H9 (cell line): ENCODE results near the gene LYSMD4. TPM values are rescaled to one million over a fixed set of nuclear protein-coding genes. Genes with fewer than 3 reads are reported as not detected.

Experiments
- DNase-seq: peaks from one replicate; pipeline ENCODE4 v3.0.0-alpha.2; 2017
- H2AFZ ChIP-seq: one replicate; pipeline ENCODE4 v1.6.1; 2013; ENCODE audit warnings: mild to moderate bottlenecking, low read length, control low read depth, moderate library complexity
- H2AK5ac ChIP-seq: 2 replicates; pipeline ENCODE4 v1.6.1; 2013; ENCODE audit warnings: low read length, control low read depth, mixed read lengths; ENCODE audit not compliant: insufficient read length
- H2BK120ac ChIP-seq: one replicate; pipeline ENCODE4 v1.6.1; 2013; ENCODE audit warnings: low read depth, mild to moderate bottlenecking, low read length, control low read depth, inconsistent platforms; ENCODE audit not compliant: poor library complexity, severe bottlenecking
- H2BK12ac ChIP-seq: 2 replicates; pipeline ENCODE4 v1.6.1; 2013; ENCODE audit warnings: low read length, control low read depth, mixed read lengths, low read depth; ENCODE audit not compliant: insufficient read length
- H2BK15ac ChIP-seq: 2 replicates; pipeline ENCODE4 v1.6.1; 2013; ENCODE audit warnings: low read depth, low read length, control low read depth
- H2BK20ac ChIP-seq: one replicate; pipeline ENCODE4 v1.6.1; 2013; ENCODE audit warnings: low read depth, mild to moderate bottlenecking, low read length, control low read depth, inconsistent platforms; ENCODE audit not compliant: poor library complexity, severe bottlenecking
- H2BK5ac ChIP-seq: 2 replicates; pipeline ENCODE4 v1.6.1; 2013; ENCODE audit warnings: low read length, control low read depth, mixed read lengths; ENCODE audit not compliant: insufficient read length
- H3K14ac ChIP-seq: 2 replicates; pipeline ENCODE4 v1.6.1; 2013; ENCODE audit warnings: low read length, control low read depth; ENCODE audit not compliant: insufficient read depth
- H3K18ac ChIP-seq: 2 replicates; pipeline ENCODE4 v1.6.1; 2013; ENCODE audit warnings: low read depth, mild to moderate bottlenecking, mixed read lengths, low read length, control low read depth; ENCODE audit not compliant: insufficient read length
- H3K23ac ChIP-seq: 2 replicates; pipeline ENCODE4 v1.6.1; 2013; ENCODE audit warnings: low read length, control low read depth, mixed read lengths, low read depth; ENCODE audit not compliant: insufficient read length
- H3K23me2 ChIP-seq: 2 replicates; pipeline ENCODE4 v1.6.1; 2013; ENCODE audit warnings: low read depth, mild to moderate bottlenecking, mixed read lengths, low read length, control low read depth; ENCODE audit not compliant: insufficient read length, poor library complexity, severe bottlenecking
- H3K27ac ChIP-seq: 2 replicates; pipeline ENCODE4 v1.5.1; 2013; ENCODE audit warnings: low read length, control low read depth, mixed read lengths, low read depth; ENCODE audit not compliant: insufficient read length
- H3K27me3 ChIP-seq: 2 replicates; pipeline ENCODE4 v1.6.1; 2013; ENCODE audit warnings: low read length, control low read depth, inconsistent platforms; ENCODE audit not compliant: insufficient read depth
- H3K4ac ChIP-seq: 2 replicates; pipeline ENCODE4 v1.6.1; 2013; ENCODE audit warnings: low read depth, mild to moderate bottlenecking, control low read depth, inconsistent platforms, low read length, moderate library complexity
- H3K4me1 ChIP-seq: 2 replicates; pipeline ENCODE4 v1.6.1; 2013; ENCODE audit warnings: low read length, control low read depth, inconsistent platforms; ENCODE audit not compliant: insufficient read depth
- H3K4me2 ChIP-seq: 2 replicates; pipeline ENCODE4 v1.6.1; 2013; ENCODE audit warnings: low read length, control low read depth, mixed read lengths; ENCODE audit not compliant: insufficient read length, insufficient read depth
- H3K56ac ChIP-seq: 2 replicates; pipeline ENCODE4 v1.6.1; 2013; ENCODE audit warnings: low read depth, mild to moderate bottlenecking, mixed read lengths, low read length, control low read depth; ENCODE audit not compliant: insufficient read length
- H3K79me1 ChIP-seq: 2 replicates; pipeline ENCODE4 v1.6.1; 2013; ENCODE audit warnings: low read depth, mild to moderate bottlenecking, moderate library complexity, low read length, control low read depth, inconsistent platforms; ENCODE audit not compliant: insufficient read depth, poor library complexity, severe bottlenecking
- H3K79me2 ChIP-seq: 2 replicates; pipeline ENCODE4 v1.6.1; 2013; ENCODE audit warnings: low read length, control low read depth, inconsistent platforms; ENCODE audit not compliant: insufficient read depth
- H3K9ac ChIP-seq: 2 replicates; pipeline ENCODE4 v1.6.1; 2013; ENCODE audit warnings: low read length, control low read depth, mixed read lengths; ENCODE audit not compliant: insufficient read length; ENCODE audit errors: extremely low read depth
- H3K9me3 ChIP-seq: one replicate; pipeline ENCODE4 v1.6.1; 2013; ENCODE audit warnings: low read depth, low read length, inconsistent platforms; ENCODE audit not compliant: control insufficient read depth
- H3T11ph ChIP-seq: one replicate; pipeline ENCODE4 v1.6.1; 2013; ENCODE audit warnings: mild to moderate bottlenecking, low read length, control low read depth, inconsistent platforms
- H4K20me1 ChIP-seq: one replicate; pipeline ENCODE4 v1.6.1; 2013; ENCODE audit not compliant: control insufficient read depth, insufficient read length, insufficient read depth
- H4K5ac ChIP-seq: 2 replicates; pipeline ENCODE4 v1.6.1; 2013; ENCODE audit warnings: low read depth, mild to moderate bottlenecking, mixed read lengths, low read length, control low read depth; ENCODE audit not compliant: insufficient read length
- H4K8ac ChIP-seq: replicated peaks from 2 replicates; pipeline ENCODE4 v1.6.1; 2013; ENCODE audit warnings: low read length, control low read depth, mixed read lengths, low read depth; ENCODE audit not compliant: insufficient read length
- H4K91ac ChIP-seq: 2 replicates; pipeline ENCODE4 v1.6.1; 2013; ENCODE audit warnings: low read depth, mild to moderate bottlenecking, moderate library complexity, mixed read lengths, low read length, control low read depth; ENCODE audit not compliant: insufficient read length
- H3K27ac Mint-ChIP-seq, 3 experiments: 2 replicates in 2 of 3; 3 replicates in 1 of 3; pipeline ENCODE4 v1.8.0; 2020 to 2021; ENCODE audit warnings: mixed read lengths in 3 of 3, mild to moderate bottlenecking in 1 of 3, moderate library complexity in 1 of 3
- H3K27me3 Mint-ChIP-seq: 2 replicates; pipeline ENCODE4 v1.8.0; 2021; ENCODE audit warnings: low read depth, mild to moderate bottlenecking, moderate library complexity, mixed read lengths
- H3K36me3 Mint-ChIP-seq, 3 experiments: 2 replicates in 2 of 3; 3 replicates in 1 of 3; pipeline ENCODE4 v1.8.0; 2020 to 2021; ENCODE audit warnings: low read depth in 3 of 3, mixed read lengths in 3 of 3; ENCODE audit not compliant: insufficient read depth in 1 of 3
- H3K4me1 Mint-ChIP-seq, 2 experiments: 2 replicates each; pipeline ENCODE4 v1.8.0; 2020; ENCODE audit warnings: mixed read lengths in 2 of 2
- H3K4me3 Mint-ChIP-seq, 2 experiments: 2 replicates in 1 of 2; 3 replicates in 1 of 2; pipeline ENCODE4 v1.8.0; 2020 to 2021; ENCODE audit warnings: mild to moderate bottlenecking in 2 of 2, mixed read lengths in 2 of 2, moderate library complexity in 1 of 2
- H3K9me3 Mint-ChIP-seq, 2 experiments: 2 replicates in 1 of 2; 3 replicates in 1 of 2; pipeline ENCODE4 v1.8.0; 2020; ENCODE audit warnings: mild to moderate bottlenecking in 2 of 2, mixed read lengths in 2 of 2, moderate library complexity in 1 of 2
- CTCF ChIP-seq: fragments of 200-600 bp; sonication (generic); conservative IDR thresholded peaks from 3 replicates; pipeline ENCODE4 v1.8.0; 2021; ENCODE audit warnings: antibody characterized with exemption, mild to moderate bottlenecking
- WGBS: extraction: QIAGEN DNeasy Blood & Tissue Kit; methylation state at CpG from one replicate; pipeline ENCODE4 v1.1.7; 2013; ENCODE audit warnings: missing lambda C conversion rate, low lambda C conversion rate, mixed read lengths; ENCODE audit not compliant: insufficient read length; ENCODE audit errors: extremely low coverage; 5-methylcytosine and 5-hydroxymethylcytosine counted together
- total RNA-seq: library from RNA; stranded (reverse); gene quantifications from 2 replicates; pipeline ENCODE4 v1.2.1, GENCODE V29; 2021

Gene LYSMD4
- total RNA-seq, 1 experiment from 2014 or later, result 10.0 TPM

- Histone ChIP-seq H3K23ac (no peak overlapping the region), H2BK15ac (no peak overlapping the region), H3K4me1 (no peaks in the 10 kb centered on the region), H2AFZ (no peak overlapping the region), H3K4me2 (no peak overlapping the region), H2AK5ac (no peak overlapping the region), H2BK20ac (no peak overlapping the region), H3K18ac (no peak overlapping the region), H2BK12ac (no peak overlapping the region), H2BK5ac (no peak overlapping the region), H3K4ac (no peak overlapping the region), H3K9me3 (no peaks in the 10 kb centered on the region), H3K79me2 (no peaks in the 10 kb centered on the region), H3K56ac (no peak overlapping the region), H3K27ac (no peak overlapping the region), H4K5ac (no peak overlapping the region), H4K91ac (no peak overlapping the region), H4K8ac (no peak overlapping the region), H4K20me1 (no peaks in the 10 kb centered on the region), H3K14ac (no peak overlapping the region), H3K27me3 (no peaks in the 10 kb centered on the region), H3K23me2 (no peaks in the 10 kb centered on the region), H3K79me1 (no peaks in the 10 kb centered on the region), H3K9ac (no peak overlapping the region), H3T11ph (no peak overlapping the region), H2BK120ac (no peak overlapping the region)
- H3K27me3 Mint-ChIP-seq, result no peaks in the 10 kb centered on the region; the same call in none of the 2 replicates
- H3K4me1 Mint-ChIP-seq, result no peaks in the 10 kb centered on the region
- no peaks in the 10 kb centered on the region for H3K9me3 Mint-ChIP-seq
- H3K27ac Mint-ChIP-seq, result no peak overlapping the region
- H3K36me3 Mint-ChIP-seq, result no peaks in the 10 kb centered on the region
- no peak overlapping the region for H3K4me3 Mint-ChIP-seq
- WGBS, result no CpG with 5 or more reads among the region's 7 CpGs
- no peak for DNase-seq
- peak; percentile 48; the same call in 2 of the 3 replicates for TF ChIP-seq CTCF
Observed at GRCh38 chr15:99744142-99744541, 10.9 kb upstream of the LYSMD4 start.
